Activated CD8-positive, alpha-beta memory T cell treated with anti-CD3 and anti-CD28 coated beads, Interleukin-2, amount 50 U/mL, for 24 hours (primary cell): Measurements from ENCODE around the gene CCDC187.

Experiments used
- DNase-seq: peaks from one replicate; pipeline ENCODE4 v3.0.0-alpha.2; 2020; ENCODE audit errors: extremely low read depth

Gene CCDC187

GRCh38 chr9:136252846-136253245 is 51.0 kb downstream of the CCDC187 start:
- DNase-seq: no peak

GRCh38 chr9:136252281-136252680 is 51.6 kb downstream of the CCDC187 start:
- DNase-seq: no peak

- no peak for DNase-seq
These were observed 52.4 kb downstream of the CCDC187 start for GRCh38 chr9:136251264-136252115.

GRCh38 chr9:136250676-136251075 is 53.2 kb downstream of the CCDC187 start:
- no peak for DNase-seq

- no peak for DNase-seq
These were observed 53.9 kb downstream of the CCDC187 start for GRCh38 chr9:136249877-136250559.

- no peak for DNase-seq
These were observed 54.7 kb downstream of the CCDC187 start for GRCh38 chr9:136248951-136249876.

- no peak for DNase-seq
These were observed 55.8 kb downstream of the CCDC187 start for GRCh38 chr9:136247947-136248637.

- DNase-seq: no peak
These were observed 56.4 kb downstream of the CCDC187 start for GRCh38 chr9:136247551-136247916.

GRCh38 chr9:136246849-136247550 is 56.9 kb downstream of the CCDC187 start:
- DNase-seq: no peak

GRCh38 chr9:136245219-136246150 is 58.4 kb downstream of the CCDC187 start, which contains the start of gene QSOX2:
TSS of gene QSOX2 (minus strand) at chr9:136245812. CDS start at chr9:136245803, 9 bp downstream.
- DNase-seq: peak; percentile 49

- no peak for DNase-seq
These were observed 59.0 kb downstream of the CCDC187 start for GRCh38 chr9:136244969-136245218.

- DNase-seq: peak; percentile 27
These were observed 59.5 kb downstream of the CCDC187 start for GRCh38 chr9:136244122-136244968.

- no peak for DNase-seq
These were observed 60.3 kb downstream of the CCDC187 start for GRCh38 chr9:136243631-136244030.

GRCh38 chr9:136242918-136243525 is 60.9 kb downstream of the CCDC187 start:
- no peak for DNase-seq

- no peak for DNase-seq
These were observed 61.6 kb downstream of the CCDC187 start for GRCh38 chr9:136242248-136242647.

- DNase-seq: no peak
These were observed 62.4 kb downstream of the CCDC187 start for GRCh38 chr9:136241542-136241941.

GRCh38 chr9:136240941-136241340 is 63.0 kb downstream of the CCDC187 start:
- no peak for DNase-seq

GRCh38 chr9:136239983-136240330 is 63.9 kb downstream of the CCDC187 start:
- DNase-seq: no peak
